OCI-LY3 (cell line): ENCODE measurements around the gene PPA1.
"Not testable (repeated sequence)": the region's sequence is repeated elsewhere in the genome, so short reads cannot be mapped to it uniquely, and the experiment has no call there.

Experiments
- H2AFZ ChIP-seq: fragments of 200-600, 300-600 bp; shearing (Covaris generic); 2 replicates; pipeline ENCODE4 v1.6.0; 2014; ENCODE audit warnings: antibody characterized with exemption, low read depth, low read length
- H3K27ac ChIP-seq: fragments of 200-600, 300-600 bp; sonication (generic); 2 replicates; pipeline ENCODE4 v1.5.1; 2014; ENCODE audit warnings: mild to moderate bottlenecking, low read length, moderate library complexity, mixed read lengths
- H3K27me3 ChIP-seq: fragments of 200-600, 300-600 bp; sonication (generic); 2 replicates; pipeline ENCODE4 v1.6.1; 2014; ENCODE audit warnings: low read depth, low read length, mixed read lengths
- H3K36me3 ChIP-seq: fragments of 200-600, 300-600 bp; sonication (generic); replicated peaks from 2 replicates; pipeline ENCODE3; 2014; ENCODE audit warnings: low read depth, low read length, mixed read lengths
- H3K4me1 ChIP-seq: fragments of 300-600, 200-600 bp; sonication (generic); 2 replicates; pipeline ENCODE4 v1.6.1; 2014; ENCODE audit warnings: low read length, mixed read lengths
- H3K4me2 ChIP-seq: fragments of 200-600, 300-600 bp; sonication (generic); 2 replicates; pipeline ENCODE4 v1.6.1; 2014; ENCODE audit warnings: low read length, mixed read lengths
- H3K4me3 ChIP-seq: fragments of 300-600, 200-600 bp; sonication (generic); 2 replicates; pipeline ENCODE4 v1.5.1; 2014; ENCODE audit warnings: antibody characterized with exemption, mild to moderate bottlenecking, low read length, moderate library complexity
- H3K79me2 ChIP-seq: fragments of 300-600, 200-600 bp; shearing (Covaris generic); 2 replicates; pipeline ENCODE4 v1.6.1; 2014; ENCODE audit warnings: mild to moderate bottlenecking, low read length, mixed read lengths
- H3K9ac ChIP-seq: fragments of 300-600, 200-600 bp; shearing (Covaris generic); 2 replicates; pipeline ENCODE4 v1.6.0; 2014; ENCODE audit warnings: mild to moderate bottlenecking, low read length, moderate library complexity
- H3K9me3 ChIP-seq: fragments of 200-600, 300-600 bp; shearing (Covaris generic); 2 replicates; pipeline ENCODE4 v1.6.1; 2014; ENCODE audit warnings: low read length, mixed read lengths; ENCODE audit not compliant: insufficient read depth
- H4K20me1 ChIP-seq: fragments of 200-600, 300-600 bp; sonication (generic); 2 replicates; pipeline ENCODE4 v1.6.1; 2016; ENCODE audit warnings: low read length, mixed read lengths; ENCODE audit not compliant: insufficient read depth
- CTCF ChIP-seq: fragments of 200-600, 300-600 bp; sonication (generic); IDR thresholded peaks from 2 replicates; pipeline ENCODE4 v1.5.1; 2014; ENCODE audit warnings: antibody characterized with exemption, low read length, low read depth
- EZH2phosphoT487 ChIP-seq: fragments of 200-600 bp; shearing (Covaris generic); IDR thresholded peaks from 2 replicates; pipeline ENCODE4 v1.6.1; 2018; ENCODE audit warnings: antibody characterized with exemption, mixed run types, low read depth

Gene PPA1

GRCh38 chr10:70188768-70189167 is 44.5 kb downstream of the PPA1 start:
- Histone ChIP-seq H3K9me3 (no peaks in the 10 kb centered on the region), H4K20me1 (no peaks in the 10 kb centered on the region)

GRCh38 chr10:70186571-70186970 is 46.7 kb downstream of the PPA1 start:
- Histone ChIP-seq H3K9ac (no peak overlapping the region), H3K36me3 (no peaks in the 10 kb centered on the region), H3K9me3 (no peaks in the 10 kb centered on the region), H4K20me1 (no peaks in the 10 kb centered on the region), H3K79me2 (no peaks in the 10 kb centered on the region), H3K27me3 (no peaks in the 10 kb centered on the region), H3K27ac (no peak overlapping the region), H3K4me1 (no peaks in the 10 kb centered on the region), H2AFZ (no peak overlapping the region), H3K4me2 (no peak overlapping the region), H3K4me3 (no peak overlapping the region)
- TF ChIP-seq EZH2phosphoT487 = no peak
- TF ChIP-seq CTCF = no peak

More at GRCh38 chr10:70188768-70189167, 44.5 kb downstream of the PPA1 start:
- H3K27ac ChIP-seq = no peak overlapping the region
- no peaks in the 10 kb centered on the region for H3K4me1 ChIP-seq
- H3K9ac ChIP-seq = no peak overlapping the region
- TF ChIP-seq EZH2phosphoT487 = no peak
- TF ChIP-seq CTCF = no peak
- H3K27me3 ChIP-seq = no peaks in the 10 kb centered on the region
- no peaks in the 10 kb centered on the region for H3K79me2 ChIP-seq
- H3K4me3 ChIP-seq = no peak overlapping the region
- no peak overlapping the region for H2AFZ ChIP-seq
- H3K36me3 ChIP-seq = no peaks in the 10 kb centered on the region
- no peak overlapping the region for H3K4me2 ChIP-seq

- Histone ChIP-seq H3K4me2 (no peak overlapping the region), H3K4me1 (no peaks in the 10 kb centered on the region), H3K4me3 (no peak overlapping the region), H2AFZ (no peak overlapping the region), H4K20me1 (no peaks in the 10 kb centered on the region), H3K27me3 (no peaks in the 10 kb centered on the region), H3K9ac (no peak overlapping the region), H3K9me3 (no peaks in the 10 kb centered on the region), H3K27ac (no peak overlapping the region), H3K36me3 (no peaks in the 10 kb centered on the region), H3K79me2 (no peaks in the 10 kb centered on the region)
- TF ChIP-seq CTCF (no peak), EZH2phosphoT487 (no peak)
Observed at GRCh38 chr10:70186090-70186489, 47.1 kb downstream of the PPA1 start.

- Histone ChIP-seq H3K4me1 (no peaks in the 10 kb centered on the region), H3K27ac (no peak overlapping the region), H3K79me2 (no peaks in the 10 kb centered on the region), H3K4me2 (no peak overlapping the region), H2AFZ (no peak overlapping the region), H3K4me3 (no peak overlapping the region), H3K9me3 (no peaks in the 10 kb centered on the region), H3K9ac (no peak overlapping the region), H4K20me1 (no peaks in the 10 kb centered on the region), H3K27me3 (no peaks in the 10 kb centered on the region), H3K36me3 (no peaks in the 10 kb centered on the region)
- TF ChIP-seq EZH2phosphoT487 = no peak
- no peak for TF ChIP-seq CTCF
Observed at GRCh38 chr10:70183304-70183703, 49.9 kb downstream of the PPA1 start.

GRCh38 chr10:70179209-70179608 is 54.0 kb downstream of the PPA1 start:
- not testable (repeated sequence) for H3K9ac ChIP-seq, H3K27ac ChIP-seq, H3K36me3 ChIP-seq, H3K27me3 ChIP-seq, H3K4me1 ChIP-seq, H3K79me2 ChIP-seq, H2AFZ ChIP-seq, H4K20me1 ChIP-seq, H3K9me3 ChIP-seq, H3K4me2 ChIP-seq, H3K4me3 ChIP-seq
